GM23338 (cell line): ENCODE measurements around the gene PTPN6. TPM values are rescaled to one million over a fixed set of nuclear protein-coding genes. Genes with fewer than 3 reads are reported as not detected.

Source experiments
- ATAC-seq: fragments of 200-7000 bp; cut with Tn5 transposase; 3 replicates; pipeline ENCODE4 v1.9.1; 2020
- DNase-seq: peaks from one replicate; pipeline ENCODE4 v3.0.0-alpha.2; 2015; ENCODE audit warnings: low spot score
- H2AFZ ChIP-seq: fragments of 200-600 bp; sonication (generic); 2 replicates; pipeline ENCODE4 v1.8.0; 2016; ENCODE audit warnings: antibody characterized with exemption, mild to moderate bottlenecking, moderate library complexity
- H3F3A ChIP-seq: fragments of 200-600 bp; sonication (generic); replicated peaks from 2 replicates; pipeline ENCODE4 v1.8.0; 2017; ENCODE audit warnings: antibody characterized with exemption, mixed run types, low read depth
- H3K27ac ChIP-seq: fragments of 200-600 bp; sonication (generic); 2 replicates; pipeline ENCODE4 v1.6.1; 2016; ENCODE audit warnings: low read depth
- H3K27me3 ChIP-seq: fragments of 200-600 bp; sonication (generic); 2 replicates; pipeline ENCODE4 v1.8.0; 2016; ENCODE audit warnings: mild to moderate bottlenecking, mixed run types, moderate library complexity; ENCODE audit not compliant: insufficient read depth
- H3K36me3 ChIP-seq: fragments of 200-600 bp; sonication (generic); 2 replicates; pipeline ENCODE4 v1.8.0; 2016; ENCODE audit warnings: mild to moderate bottlenecking; ENCODE audit not compliant: insufficient read depth
- H3K4me1 ChIP-seq: fragments of 200-600 bp; sonication (generic); 2 replicates; pipeline ENCODE4 v1.8.0; 2016; ENCODE audit warnings: mild to moderate bottlenecking, moderate library complexity; ENCODE audit not compliant: insufficient read depth
- H3K4me2 ChIP-seq: fragments of 200-600 bp; sonication (generic); 2 replicates; pipeline ENCODE4 v1.7.1; 2017; ENCODE audit warnings: mixed run types
- H3K4me3 ChIP-seq: fragments of 200-600 bp; sonication (generic); 2 replicates; pipeline ENCODE4 v1.6.1; 2016; ENCODE audit warnings: mixed run types
- H3K79me2 ChIP-seq: fragments of 200-600 bp; sonication (generic); replicated peaks from 2 replicates; pipeline ENCODE4 v1.8.0; 2017; ENCODE audit warnings: mild to moderate bottlenecking; ENCODE audit not compliant: insufficient read depth
- H3K9me2 ChIP-seq: fragments of 200-600 bp; sonication (generic); 2 replicates; pipeline ENCODE4 v1.8.0; 2017; ENCODE audit not compliant: insufficient read depth
- H4K20me1 ChIP-seq: fragments of 200-600 bp; sonication (generic); replicated peaks from 2 replicates; pipeline ENCODE4 v1.8.0; 2017; ENCODE audit warnings: mild to moderate bottlenecking; ENCODE audit not compliant: insufficient read depth
- H3K27ac Mint-ChIP-seq: 2 replicates; pipeline ENCODE4 v1.8.0; 2020; ENCODE audit warnings: inconsistent platforms, mild to moderate bottlenecking, moderate library complexity, mixed read lengths
- H3K27me3 Mint-ChIP-seq: 3 replicates; pipeline ENCODE4 v1.8.0; 2022; ENCODE audit warnings: low read depth, mild to moderate bottlenecking, moderate library complexity, mixed read lengths, inconsistent platforms; ENCODE audit not compliant: insufficient read depth, poor library complexity
- H3K36me3 Mint-ChIP-seq: 3 replicates; pipeline ENCODE4 v1.8.0; 2021; ENCODE audit warnings: low read depth, mild to moderate bottlenecking, inconsistent platforms, moderate library complexity, mixed read lengths
- H3K4me1 Mint-ChIP-seq: 3 replicates; pipeline ENCODE4 v1.8.0; 2020; ENCODE audit warnings: mild to moderate bottlenecking, inconsistent platforms, mixed read lengths
- H3K4me3 Mint-ChIP-seq: 3 replicates; pipeline ENCODE4 v1.8.0; 2021; ENCODE audit warnings: moderate library complexity, mild to moderate bottlenecking, inconsistent platforms, mixed read lengths
- H3K9me3 Mint-ChIP-seq: 3 replicates; pipeline ENCODE4 v1.8.0; 2020; ENCODE audit warnings: moderate library complexity, mild to moderate bottlenecking, inconsistent platforms, mixed read lengths
- CREB1 ChIP-seq: fragments of 250-450 bp; sonication (Bioruptor Pico); IDR thresholded peaks from 2 replicates; pipeline ENCODE4 v1.5.0; 2020; ENCODE audit warnings: low read depth, mild to moderate bottlenecking, moderate library complexity
- CTCF ChIP-seq, 2 experiments: fragments of 200-600 bp in 1 of 2; sonication (generic) in 1 of 2; conservative IDR thresholded peaks; 2 replicates each; pipeline versions ENCODE4 v1.5.1 to v1.6.1; 2016 to 2017; ENCODE audit warnings: antibody characterized with exemption in 2 of 2, low read depth in 2 of 2, mild to moderate bottlenecking in 2 of 2, moderate library complexity in 1 of 2
- EZH2 ChIP-seq: fragments of 200-600 bp; sonication (generic); IDR thresholded peaks from one replicate; pipeline ENCODE4 v1.8.0; 2017; ENCODE audit warnings: antibody characterized with exemption, mild to moderate bottlenecking, low read depth; ENCODE audit not compliant: unreplicated experiment
- EZH2phosphoT487 ChIP-seq: fragments of 200-600 bp; sonication (generic); IDR thresholded peaks from one replicate; pipeline ENCODE4 v1.8.1; 2018; ENCODE audit warnings: antibody characterized with exemption; ENCODE audit not compliant: unreplicated experiment
- JUNB ChIP-seq: IDR thresholded peaks from one replicate; pipeline ENCODE4 v1.6.1; 2016; ENCODE audit warnings: antibody characterized with exemption; ENCODE audit not compliant: unreplicated experiment
- NANOG ChIP-seq: IDR thresholded peaks from 2 replicates; pipeline ENCODE4 v1.6.1; 2016; ENCODE audit warnings: antibody characterized with exemption, borderline replicate concordance
- POLR2AphosphoS5 ChIP-seq: IDR thresholded peaks from 2 replicates; pipeline ENCODE4 v1.6.1; 2016; ENCODE audit warnings: antibody characterized with exemption, low read depth
- STAT1 ChIP-seq: IDR thresholded peaks from one replicate; pipeline ENCODE4 v1.6.1; 2016; ENCODE audit warnings: antibody characterized with exemption; ENCODE audit not compliant: unreplicated experiment
- ZNF114 ChIP-seq: fragments of 250-450 bp; sonication (Bioruptor Pico); IDR thresholded peaks from 2 replicates; pipeline ENCODE4 v1.5.0; 2020; ENCODE audit warnings: mild to moderate bottlenecking, moderate library complexity
- ZNF331 ChIP-seq: fragments of 250-450 bp; sonication (Bioruptor Pico); IDR thresholded peaks from 2 replicates; pipeline ENCODE4 v1.5.0; 2020; ENCODE audit warnings: low read depth, mild to moderate bottlenecking, moderate library complexity
- ZNF462 ChIP-seq: fragments of 250-450 bp; sonication (Bioruptor Pico); IDR thresholded peaks from 2 replicates; pipeline ENCODE4 v1.5.0; 2020; ENCODE audit warnings: mild to moderate bottlenecking, moderate library complexity
- polyA plus RNA-seq: library from polyadenylated mRNA; unstranded; fragments of >200 nt; fragmentation: Nextera tagmentation; extraction: Ambion mirVana; gene quantifications from 2 replicates; pipeline ENCODE4 v1.2.1, GENCODE V29; 2016
- total RNA-seq: library from RNA; depleted of rRNA; stranded (reverse); fragments of >200 nt; shearing (Covaris generic); gene quantifications from 2 replicates; pipeline ENCODE4 v1.2.3, GENCODE V29; 2014
- TF ChIP-seq, protein P1 (sequence below): IDR thresholded peaks from one replicate; pipeline ENCODE4 v1.6.1; 2018; ENCODE audit warnings: antibody characterized with exemption; ENCODE audit not compliant: unreplicated experiment
- TF ChIP-seq, protein P2 (sequence below): IDR thresholded peaks from 2 replicates; pipeline ENCODE4 v1.6.1; 2016; ENCODE audit warnings: antibody characterized with exemption

Gene PTPN6
- total and polyA plus RNA-seq, 2 experiments from 2014 or later, result 25.3 to 35.4 TPM

DNA sequence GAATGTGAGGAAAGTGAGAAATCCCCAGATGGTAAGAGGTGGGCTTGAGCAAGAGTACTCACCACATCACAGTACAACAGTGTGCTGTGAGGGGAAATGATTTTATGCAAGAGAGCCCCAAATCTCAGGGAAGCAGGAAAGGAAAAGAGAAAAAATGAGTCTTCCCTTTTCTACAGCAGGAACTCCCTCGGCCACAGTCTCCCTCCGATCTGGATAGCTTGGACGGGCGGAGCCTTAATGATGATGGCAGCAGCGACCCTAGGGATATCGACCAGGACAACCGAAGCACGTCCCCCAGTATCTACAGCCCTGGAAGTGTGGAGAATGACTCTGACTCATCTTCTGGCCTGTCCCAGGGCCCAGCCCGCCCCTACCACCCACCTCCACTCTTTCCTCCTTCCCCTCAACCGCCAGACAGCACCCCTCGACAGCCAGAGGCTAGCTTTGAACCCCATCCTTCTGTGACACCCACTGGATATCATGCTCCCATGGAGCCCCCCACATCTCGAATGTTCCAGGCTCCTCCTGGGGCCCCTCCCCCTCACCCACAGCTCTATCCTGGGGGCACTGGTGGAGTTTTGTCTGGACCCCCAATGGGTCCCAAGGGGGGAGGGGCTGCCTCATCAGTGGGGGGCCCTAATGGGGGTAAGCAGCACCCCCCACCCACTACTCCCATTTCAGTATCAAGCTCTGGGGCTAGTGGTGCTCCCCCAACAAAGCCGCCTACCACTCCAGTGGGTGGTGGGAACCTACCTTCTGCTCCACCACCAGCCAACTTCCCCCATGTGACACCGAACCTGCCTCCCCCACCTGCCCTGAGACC is 15.6 kb upstream of the PTPN6 start:
- no peak for TF ChIP-seq JUNB
- no peak for TF ChIP-seq ZNF331 (CRISPR knock-in tag)
- TF ChIP-seq CTCF (conservative IDR thresholded peaks at IDR 0.05; ENCODE audit: low read depth in 2 of 2), result no peak
- TF ChIP-seq ZNF462 (CRISPR knock-in tag), result no peak
- TF ChIP-seq EZH2phosphoT487, result no peak
- TF ChIP-seq, protein P1, sequence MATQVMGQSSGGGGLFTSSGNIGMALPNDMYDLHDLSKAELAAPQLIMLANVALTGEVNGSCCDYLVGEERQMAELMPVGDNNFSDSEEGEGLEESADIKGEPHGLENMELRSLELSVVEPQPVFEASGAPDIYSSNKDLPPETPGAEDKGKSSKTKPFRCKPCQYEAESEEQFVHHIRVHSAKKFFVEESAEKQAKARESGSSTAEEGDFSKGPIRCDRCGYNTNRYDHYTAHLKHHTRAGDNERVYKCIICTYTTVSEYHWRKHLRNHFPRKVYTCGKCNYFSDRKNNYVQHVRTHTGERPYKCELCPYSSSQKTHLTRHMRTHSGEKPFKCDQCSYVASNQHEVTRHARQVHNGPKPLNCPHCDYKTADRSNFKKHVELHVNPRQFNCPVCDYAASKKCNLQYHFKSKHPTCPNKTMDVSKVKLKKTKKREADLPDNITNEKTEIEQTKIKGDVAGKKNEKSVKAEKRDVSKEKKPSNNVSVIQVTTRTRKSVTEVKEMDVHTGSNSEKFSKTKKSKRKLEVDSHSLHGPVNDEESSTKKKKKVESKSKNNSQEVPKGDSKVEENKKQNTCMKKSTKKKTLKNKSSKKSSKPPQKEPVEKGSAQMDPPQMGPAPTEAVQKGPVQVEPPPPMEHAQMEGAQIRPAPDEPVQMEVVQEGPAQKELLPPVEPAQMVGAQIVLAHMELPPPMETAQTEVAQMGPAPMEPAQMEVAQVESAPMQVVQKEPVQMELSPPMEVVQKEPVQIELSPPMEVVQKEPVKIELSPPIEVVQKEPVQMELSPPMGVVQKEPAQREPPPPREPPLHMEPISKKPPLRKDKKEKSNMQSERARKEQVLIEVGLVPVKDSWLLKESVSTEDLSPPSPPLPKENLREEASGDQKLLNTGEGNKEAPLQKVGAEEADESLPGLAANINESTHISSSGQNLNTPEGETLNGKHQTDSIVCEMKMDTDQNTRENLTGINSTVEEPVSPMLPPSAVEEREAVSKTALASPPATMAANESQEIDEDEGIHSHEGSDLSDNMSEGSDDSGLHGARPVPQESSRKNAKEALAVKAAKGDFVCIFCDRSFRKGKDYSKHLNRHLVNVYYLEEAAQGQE, result no peak
- no peak for TF ChIP-seq ZNF114 (CRISPR knock-in tag)
- TF ChIP-seq, protein P2, sequence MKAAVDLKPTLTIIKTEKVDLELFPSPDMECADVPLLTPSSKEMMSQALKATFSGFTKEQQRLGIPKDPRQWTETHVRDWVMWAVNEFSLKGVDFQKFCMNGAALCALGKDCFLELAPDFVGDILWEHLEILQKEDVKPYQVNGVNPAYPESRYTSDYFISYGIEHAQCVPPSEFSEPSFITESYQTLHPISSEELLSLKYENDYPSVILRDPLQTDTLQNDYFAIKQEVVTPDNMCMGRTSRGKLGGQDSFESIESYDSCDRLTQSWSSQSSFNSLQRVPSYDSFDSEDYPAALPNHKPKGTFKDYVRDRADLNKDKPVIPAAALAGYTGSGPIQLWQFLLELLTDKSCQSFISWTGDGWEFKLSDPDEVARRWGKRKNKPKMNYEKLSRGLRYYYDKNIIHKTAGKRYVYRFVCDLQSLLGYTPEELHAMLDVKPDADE, result no peak
- no peak for TF ChIP-seq EZH2
- no peak for TF ChIP-seq NANOG
- no peak for TF ChIP-seq POLR2AphosphoS5
- TF ChIP-seq STAT1, result no peak
- no peak for TF ChIP-seq CREB1
- no peak overlapping the region for H2AFZ ChIP-seq
- Mint-ChIP-seq H3K27ac (no peak overlapping the region; the same call in 1 of the 2 replicates), H3K36me3 (peaks cover 69% of the 10 kb centered on the region), H3K27me3 (peaks cover 26% of the 10 kb centered on the region), H3K4me3 (peak overlapping the region; percentile 79; the same call in 1 of the 3 replicates), H3K4me1 (peaks cover 41% of the 10 kb centered on the region), H3K9me3 (peaks cover 3% of the 10 kb centered on the region; the same call in 1 of the 3 replicates)
- H3K27ac ChIP-seq, result no peak overlapping the region
- peaks cover 28% of the 10 kb centered on the region for H4K20me1 ChIP-seq
- no peak for DNase-seq
- peaks cover 35% of the 10 kb centered on the region for H3K79me2 ChIP-seq
- no peaks in the 10 kb centered on the region for H3K9me2 ChIP-seq
- peaks cover 17% of the 10 kb centered on the region for H3K36me3 ChIP-seq
- H3K4me2 ChIP-seq, result no peak overlapping the region
- H3K4me3 ChIP-seq, result no peak overlapping the region
- no peak for ATAC-seq
- H3F3A ChIP-seq, result peaks cover 48% of the 10 kb centered on the region
- H3K4me1 ChIP-seq, result peaks cover 15% of the 10 kb centered on the region
- H3K27me3 ChIP-seq, result no peaks in the 10 kb centered on the region
